Jurkat, Clone E6-1 (cell line): ENCODE results near the gene TIPARP.
"Not testable (repeated sequence)": the region's sequence is repeated elsewhere in the genome, so short reads cannot be mapped to it uniquely, and the experiment has no call there.

ENCODE experiments used
- DNase-seq: peaks from one replicate; pipeline ENCODE4 v3.0.0-alpha.2; 2011; ENCODE audit warnings: low read depth, low spot score
- H3K4me3 ChIP-seq: 2 replicates; pipeline ENCODE4 v1.5.1; 2011; ENCODE audit warnings: mild to moderate bottlenecking, low read length, control low read depth, moderate library complexity

TIPARP gene

DNA sequence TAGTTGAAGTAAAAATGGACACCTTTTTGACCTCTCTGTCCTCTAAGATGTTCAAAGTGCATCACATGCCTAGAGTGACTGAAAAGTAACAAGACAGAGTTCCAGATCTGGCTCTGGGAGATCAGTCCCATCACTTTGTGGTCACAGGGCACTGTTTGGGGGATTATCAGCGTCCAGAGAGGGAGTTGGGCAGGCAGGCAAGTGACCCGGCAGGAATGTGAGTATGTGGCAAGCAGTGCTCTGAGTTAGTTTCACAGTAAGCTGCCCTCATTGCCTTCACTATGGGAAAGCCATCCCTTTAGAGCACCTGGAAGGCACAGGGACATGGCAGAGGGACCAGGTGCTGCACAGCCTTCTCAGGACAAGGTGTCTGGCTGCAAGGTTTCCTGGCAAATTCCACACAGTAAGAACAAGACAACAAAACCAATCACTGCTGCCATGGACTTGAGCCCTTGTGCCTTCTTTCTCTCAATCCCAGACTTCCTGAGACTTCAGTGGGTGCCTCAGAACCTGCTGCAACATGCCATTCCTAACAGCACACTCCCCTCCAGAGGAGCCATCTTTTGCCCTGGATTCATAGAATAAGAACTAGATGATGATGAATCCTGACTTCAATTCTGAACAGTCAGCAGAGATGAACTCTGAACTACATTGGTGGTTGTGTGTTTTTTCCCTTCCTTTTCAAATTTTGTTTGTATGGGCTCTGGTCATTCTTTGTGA is 55.2 kb downstream of the TIPARP start:
- no peak for DNase-seq
- no peak overlapping the region for H3K4me3 ChIP-seq

DNA sequence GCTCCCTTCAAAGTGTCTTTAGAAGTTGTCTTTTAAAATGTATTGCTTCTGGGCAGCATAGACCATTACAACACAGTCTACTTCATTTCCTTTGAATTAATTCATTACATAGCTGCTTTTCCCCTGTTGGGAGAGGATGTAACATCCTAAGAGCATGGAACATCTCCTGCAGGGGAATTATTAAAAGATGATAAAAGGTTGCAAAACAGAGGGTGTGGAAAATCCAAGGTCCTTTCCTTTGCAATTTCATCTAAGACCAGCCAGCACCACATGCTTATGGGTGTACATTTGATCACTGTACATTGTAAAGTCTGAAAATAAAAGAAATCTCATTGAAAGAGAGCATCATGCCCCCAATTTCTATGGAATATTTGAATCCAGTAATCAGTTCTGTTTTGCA is 57.4 kb downstream of the TIPARP start:
- no peak for DNase-seq
- H3K4me3 ChIP-seq: no peak overlapping the region

DNA sequence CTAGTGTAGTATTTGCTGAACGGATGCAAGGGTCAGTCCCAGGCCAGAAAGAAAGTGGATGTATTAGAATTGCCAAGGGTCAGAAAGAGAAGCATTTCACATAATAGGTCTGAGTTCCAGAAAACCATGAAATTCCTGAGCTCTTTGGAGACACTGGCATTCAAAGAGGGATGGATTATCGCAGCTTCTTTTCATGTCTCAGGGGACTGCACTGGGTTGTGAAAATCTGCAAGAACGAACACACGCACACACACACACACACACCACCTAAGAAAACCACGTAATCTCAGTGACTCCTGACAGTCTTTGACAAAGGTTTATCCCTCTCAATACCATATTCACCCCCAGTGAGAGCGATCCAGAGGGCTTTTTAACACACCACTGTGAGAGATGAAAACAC is 57.9 kb downstream of the TIPARP start:
- H3K4me3 ChIP-seq: no peak overlapping the region
- DNase-seq: no peak

DNA sequence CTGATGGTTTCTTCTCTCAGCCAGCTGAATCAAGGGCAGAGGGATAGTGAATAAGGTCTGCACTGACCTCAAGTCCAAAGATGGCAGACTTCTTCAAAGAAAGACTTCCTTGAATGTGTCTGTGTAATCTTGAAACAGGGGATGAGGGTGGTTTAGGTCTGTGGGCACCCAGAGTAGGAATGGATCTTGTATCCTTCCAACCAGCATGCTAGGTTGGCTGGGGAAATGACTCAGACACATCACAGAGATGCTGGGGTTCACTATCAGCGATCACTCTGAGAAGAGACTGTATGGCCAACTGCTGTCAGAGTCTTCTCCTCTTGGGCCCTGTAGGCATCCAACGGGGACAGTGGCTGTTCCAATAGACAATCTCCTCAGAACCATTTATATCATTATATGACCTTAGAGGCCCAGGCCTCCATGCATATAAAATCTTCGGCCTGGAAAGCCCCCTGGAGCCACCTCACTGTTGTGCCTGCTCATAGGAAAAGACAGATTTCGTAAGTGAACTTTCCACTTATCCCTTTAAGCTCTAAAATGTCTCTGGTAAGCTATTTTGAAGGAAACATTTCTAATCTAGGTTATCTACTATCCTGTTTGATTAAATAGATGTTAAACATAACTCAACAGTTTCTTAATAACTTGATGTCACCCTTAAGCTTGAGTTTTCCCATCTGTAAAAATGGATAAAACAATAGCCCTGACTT is 58.5 kb downstream of the TIPARP start:
- H3K4me3 ChIP-seq: no peak overlapping the region
- DNase-seq: no peak

DNA sequence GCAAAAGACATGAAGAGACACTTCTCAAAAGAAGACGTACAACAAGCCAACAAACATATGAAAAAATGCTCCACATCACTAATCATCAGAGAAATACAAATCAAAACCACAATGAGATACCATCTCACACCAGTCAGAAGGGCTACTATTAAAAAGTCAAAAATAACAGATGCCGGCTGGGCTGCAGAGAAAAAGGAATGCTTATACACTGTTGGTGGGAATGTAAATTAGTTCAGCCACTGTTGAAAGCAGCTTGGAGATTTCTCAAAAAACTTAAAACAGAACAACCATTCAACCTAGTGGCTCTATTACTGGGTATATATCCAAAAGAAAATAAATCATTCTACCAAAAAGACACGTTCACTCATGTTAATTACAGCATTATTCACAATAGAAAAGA is 60.3 kb downstream of the TIPARP start:
- not testable (repeated sequence) for H3K4me3 ChIP-seq, DNase-seq

DNA sequence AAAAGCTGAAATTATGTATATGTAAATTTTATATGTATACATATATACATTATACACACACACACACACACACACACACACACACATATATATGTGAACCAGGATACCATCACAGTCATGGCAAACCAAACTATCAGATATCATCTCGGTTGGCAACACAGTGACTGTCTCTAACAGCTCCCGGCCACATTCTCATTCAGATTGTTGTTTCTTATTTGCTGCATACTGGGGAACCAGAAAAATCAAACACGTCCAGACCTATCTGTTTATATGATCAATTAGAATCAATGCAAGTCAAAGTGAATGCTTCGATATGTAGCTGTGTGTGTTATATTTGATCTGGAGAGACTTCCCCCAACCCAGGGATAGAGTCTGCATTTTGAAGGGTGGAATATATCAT is 61.1 kb downstream of the TIPARP start:
- DNase-seq: no peak
- no peak overlapping the region for H3K4me3 ChIP-seq

DNA sequence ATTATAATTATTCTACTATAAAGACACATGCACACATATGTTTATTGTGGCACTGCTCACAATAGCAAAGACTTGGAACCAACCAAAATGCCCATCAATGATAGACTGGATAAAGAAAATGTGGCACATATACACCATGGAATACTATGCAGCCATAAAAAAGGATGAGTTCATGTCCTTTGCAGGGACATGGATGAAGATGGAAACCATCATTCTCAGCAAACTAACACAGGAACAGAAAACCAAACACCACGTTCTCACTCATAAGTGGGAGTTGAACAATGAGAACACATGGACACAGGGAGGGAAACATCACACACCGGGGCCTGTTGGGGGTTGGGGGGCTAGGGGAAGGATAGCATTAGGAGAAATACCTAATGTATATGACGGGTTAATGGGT is 62.7 kb downstream of the TIPARP start:
- H3K4me3 ChIP-seq, DNase-seq: not testable (repeated sequence)

DNA sequence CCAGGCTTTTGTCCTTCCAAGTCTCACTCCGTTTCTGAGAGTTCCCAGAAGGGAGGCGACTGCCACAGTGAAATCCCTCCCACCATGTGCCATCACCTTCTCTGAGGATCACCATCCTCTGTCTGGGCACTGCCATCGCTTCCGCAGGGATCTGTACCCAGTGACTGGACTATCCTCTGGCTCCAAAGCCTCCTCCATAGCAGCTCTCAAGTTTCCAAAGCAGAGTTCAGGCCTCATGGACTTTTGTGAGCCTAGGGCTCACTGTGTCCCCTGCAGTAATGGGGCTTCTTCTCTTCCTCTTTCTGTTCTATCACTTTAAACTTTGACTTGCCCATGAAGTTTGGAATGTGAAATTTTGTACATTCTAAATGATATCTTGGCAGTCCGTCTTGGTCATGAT is 63.9 kb downstream of the TIPARP start:
- no peak for DNase-seq
- H3K4me3 ChIP-seq: no peak overlapping the region

DNA sequence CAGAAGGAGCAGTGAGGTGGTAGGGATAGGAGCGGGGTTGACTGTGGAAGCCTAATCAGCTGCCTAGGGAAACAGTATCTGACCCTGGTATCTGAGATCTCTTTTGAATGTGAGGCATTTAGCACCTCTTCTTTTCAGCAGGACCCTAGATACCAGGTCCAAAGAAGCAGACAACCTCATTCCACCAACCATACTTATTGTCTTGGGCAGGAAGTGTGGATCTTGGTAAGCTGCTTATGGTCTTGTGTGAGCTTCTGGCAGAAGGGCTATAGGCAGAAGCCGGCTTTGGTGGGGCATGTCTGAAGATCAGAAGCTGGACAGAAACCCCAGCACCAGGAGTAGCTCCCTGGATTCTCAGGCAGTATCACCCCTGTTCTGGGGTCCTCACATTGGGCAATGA is 65.6 kb downstream of the TIPARP start:
- no peak overlapping the region for H3K4me3 ChIP-seq
- no peak for DNase-seq

DNA sequence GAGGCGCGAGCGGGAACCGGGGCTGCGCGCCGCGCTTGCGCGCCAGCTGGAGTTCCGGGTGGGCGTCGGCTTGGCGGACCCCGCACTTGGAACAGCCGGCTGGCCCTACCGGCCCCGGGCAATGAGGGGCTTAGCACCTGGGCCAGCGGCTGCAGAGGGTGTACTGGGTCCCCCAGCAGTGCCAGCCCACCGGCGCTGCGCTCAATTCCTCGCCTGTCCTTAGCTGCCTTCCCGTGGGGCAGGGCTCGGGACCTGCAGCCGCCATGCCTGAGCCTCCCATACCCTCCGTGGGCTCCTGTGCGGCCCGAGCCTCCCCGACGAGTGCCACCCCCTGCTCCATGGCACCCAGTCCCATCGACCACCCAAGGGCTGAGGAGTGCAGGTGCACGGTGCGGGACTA is 66.2 kb downstream of the TIPARP start:
- not testable (repeated sequence) for H3K4me3 ChIP-seq, DNase-seq

DNA sequence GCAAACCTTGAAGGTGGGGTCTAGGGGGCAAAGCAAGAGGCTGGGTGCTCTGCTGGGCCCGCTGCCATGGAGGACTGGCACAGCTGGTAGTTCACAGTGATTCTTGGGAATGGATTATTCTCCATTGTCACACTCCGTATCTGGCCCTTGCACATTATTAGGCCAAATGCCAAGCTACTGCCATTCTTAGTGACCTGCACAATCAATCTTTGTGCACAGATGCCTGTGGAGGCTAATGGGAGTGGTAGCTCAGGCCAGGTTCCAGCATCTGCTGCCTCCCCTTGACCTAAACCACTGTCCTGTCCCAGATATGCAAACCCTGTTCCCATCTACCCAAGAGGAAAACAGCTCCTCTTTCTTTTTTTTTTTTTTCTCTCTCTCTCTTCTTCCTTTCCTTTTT is 67.5 kb downstream of the TIPARP start:
- no peak overlapping the region for H3K4me3 ChIP-seq
- no peak for DNase-seq

DNA sequence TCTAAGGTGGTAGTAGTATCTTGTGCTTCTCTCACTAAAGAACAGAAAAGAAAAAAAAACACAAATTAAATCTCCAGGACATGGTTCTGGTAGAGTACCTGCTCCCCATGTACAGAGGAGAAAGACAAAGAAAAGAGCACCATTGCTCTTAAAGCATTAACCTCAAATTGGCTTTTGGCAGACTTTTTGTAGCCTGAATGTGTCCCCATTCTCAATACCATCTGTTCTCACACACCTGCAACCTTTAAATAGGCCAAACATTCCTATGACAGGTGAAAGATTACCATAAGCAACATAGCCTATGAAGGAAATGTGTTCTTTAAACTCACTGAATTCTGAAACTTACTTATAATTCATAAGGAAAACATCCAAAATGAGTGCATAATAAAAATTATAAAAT is 68.0 kb downstream of the TIPARP start:
- no peak overlapping the region for H3K4me3 ChIP-seq
- no peak for DNase-seq

DNA sequence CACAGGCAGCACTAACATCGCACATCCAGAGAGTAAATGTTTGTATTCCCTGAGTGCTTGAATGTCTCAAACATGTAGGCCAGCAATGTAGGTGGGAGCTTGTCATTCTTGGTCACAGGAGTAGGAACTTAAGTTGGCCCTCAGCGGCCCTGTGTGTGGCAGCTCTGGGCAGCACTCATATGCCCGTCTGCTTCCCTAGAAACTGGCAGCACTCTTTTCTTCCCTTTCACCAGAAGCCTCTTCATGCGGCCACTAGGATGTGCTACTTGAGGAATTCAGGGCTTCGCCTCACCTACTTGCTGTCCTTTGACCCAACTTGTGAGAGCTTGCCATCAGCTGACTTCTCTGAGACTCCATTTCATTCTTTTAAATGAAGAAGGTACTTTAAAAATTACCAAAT is 69.5 kb downstream of the TIPARP start:
- no peak overlapping the region for H3K4me3 ChIP-seq
- no peak for DNase-seq

DNA sequence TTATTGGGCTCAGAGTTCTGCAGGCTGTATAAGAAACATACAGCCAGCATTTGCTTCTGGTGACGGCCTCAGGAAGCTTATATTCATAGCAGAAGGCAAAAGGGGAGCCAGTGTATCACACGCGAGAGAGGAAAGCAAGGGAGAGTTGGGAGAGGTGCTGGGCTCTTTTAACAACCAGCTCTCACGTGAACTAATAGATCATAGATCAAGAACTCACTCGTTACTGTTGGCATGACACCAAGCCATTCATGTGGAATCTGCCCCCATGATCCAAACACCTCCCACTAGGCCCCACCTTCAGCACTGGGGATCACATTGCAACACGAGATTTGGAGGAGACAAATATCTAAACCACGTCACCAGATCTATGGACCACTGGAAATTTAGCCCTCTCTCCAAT is 70.2 kb downstream of the TIPARP start:
- H3K4me3 ChIP-seq: no peak overlapping the region
- DNase-seq: no peak

DNA sequence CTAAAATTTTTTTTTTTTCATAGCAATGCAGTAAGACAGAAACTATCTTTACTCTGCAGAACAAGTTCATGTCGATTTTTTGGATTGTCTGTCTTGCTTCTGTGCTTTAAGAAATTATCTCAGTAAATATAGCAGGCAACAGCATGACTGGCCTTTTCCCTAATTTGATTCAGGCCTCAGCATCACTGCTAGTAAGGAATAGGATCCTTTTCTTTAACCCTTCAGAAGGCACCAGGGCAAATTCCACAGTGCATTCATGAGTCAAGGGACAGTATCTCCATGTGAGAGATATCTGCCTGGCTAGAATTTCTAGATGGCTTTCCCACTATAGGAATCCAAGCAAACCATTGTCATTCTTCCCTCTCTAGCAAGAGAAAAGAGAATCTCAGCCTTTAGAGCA is 71.4 kb downstream of the TIPARP start:
- DNase-seq: no peak
- H3K4me3 ChIP-seq: no peak overlapping the region

DNA sequence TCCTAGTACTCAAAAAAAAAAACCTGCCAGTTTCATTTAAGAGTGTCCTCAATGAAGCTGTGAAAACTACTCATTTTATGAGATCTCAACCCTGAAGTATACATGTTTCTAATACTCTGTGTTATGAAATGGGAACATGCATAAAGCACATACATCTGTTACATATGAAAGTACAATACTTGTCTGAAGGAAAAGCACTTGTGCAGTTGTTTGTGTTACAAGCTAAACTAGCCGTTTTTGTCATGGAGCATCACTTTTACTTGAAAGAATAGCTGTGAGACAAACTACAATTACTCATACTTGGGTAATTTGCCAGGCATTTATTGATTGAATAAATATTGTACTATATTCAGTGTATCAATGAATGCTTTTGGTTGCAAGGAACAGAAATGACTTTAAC is 72.7 kb downstream of the TIPARP start:
- DNase-seq: no peak
- H3K4me3 ChIP-seq: no peak overlapping the region

DNA sequence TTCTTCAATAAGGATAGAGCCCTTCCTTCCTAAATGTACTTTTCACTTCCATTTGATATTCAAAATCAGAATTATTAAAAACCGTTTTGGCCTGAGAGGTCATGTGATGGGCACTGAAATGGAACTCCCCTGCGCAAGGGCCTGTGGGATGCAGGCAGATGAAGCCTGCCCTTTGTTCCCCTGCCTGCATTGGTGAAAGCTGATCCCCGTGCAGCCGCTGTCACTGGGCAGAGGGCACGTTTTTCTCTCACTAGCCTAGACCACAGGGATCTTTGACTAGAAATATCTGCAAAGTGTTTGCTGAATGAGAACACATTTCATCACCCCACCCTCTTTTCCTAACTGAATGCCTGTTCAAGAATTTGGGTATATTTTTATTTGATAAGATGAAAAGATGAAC is 74.9 kb downstream of the TIPARP start:
- no peak for DNase-seq
- no peak overlapping the region for H3K4me3 ChIP-seq

DNA sequence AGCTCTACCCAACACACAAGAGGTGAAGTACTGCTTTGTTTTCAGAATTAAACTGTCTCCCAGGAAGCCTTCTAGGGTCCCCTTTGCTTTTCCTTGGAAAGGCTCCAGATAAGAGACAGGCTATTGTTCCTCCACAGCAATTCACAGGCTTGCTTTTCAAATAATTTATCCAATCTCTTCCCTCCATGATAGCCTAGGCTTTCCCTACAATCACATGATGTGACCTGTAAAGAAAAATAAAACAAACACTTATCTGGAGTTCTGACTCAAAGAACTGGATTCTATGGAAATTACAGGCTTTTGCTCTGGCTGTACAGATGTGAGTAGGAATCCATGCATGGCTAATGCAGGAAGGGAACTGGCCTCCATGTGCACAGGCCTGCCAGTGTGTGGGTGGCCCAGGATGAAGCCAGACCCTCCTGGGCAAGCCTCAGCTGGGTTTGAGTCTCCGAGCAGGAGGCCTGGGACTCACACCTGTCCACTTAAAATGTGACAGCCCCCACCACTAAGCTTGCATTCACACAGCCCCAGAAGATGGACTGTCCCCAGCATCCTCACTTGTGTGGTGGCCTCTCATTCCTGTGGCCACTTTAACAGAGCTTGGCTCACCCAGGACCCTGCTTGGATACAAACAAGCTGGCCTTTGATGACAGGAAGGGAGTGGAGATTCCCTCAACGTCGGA is 75.9 kb downstream of the TIPARP start:
- DNase-seq: no peak
- H3K4me3 ChIP-seq: no peak overlapping the region

DNA sequence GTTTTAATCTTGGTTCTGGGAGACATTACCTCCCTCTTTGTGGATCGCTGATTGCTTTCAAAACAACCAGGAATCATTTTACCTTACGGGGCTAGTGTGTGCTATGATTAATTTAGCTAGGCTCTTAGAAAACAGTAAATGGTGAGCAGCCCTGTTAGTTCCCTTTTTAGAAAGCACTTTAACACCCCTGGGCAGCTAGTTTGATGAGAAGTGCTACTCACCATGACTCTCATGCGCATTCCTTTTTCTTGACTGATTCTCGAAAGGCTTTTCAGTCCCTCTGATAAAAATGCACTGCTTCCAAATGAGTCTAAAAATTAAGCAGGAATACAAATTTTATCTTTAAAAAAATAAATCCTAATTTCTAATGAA is 76.5 kb downstream of the TIPARP start:
- DNase-seq: no peak
- H3K4me3 ChIP-seq: no peak overlapping the region

DNA sequence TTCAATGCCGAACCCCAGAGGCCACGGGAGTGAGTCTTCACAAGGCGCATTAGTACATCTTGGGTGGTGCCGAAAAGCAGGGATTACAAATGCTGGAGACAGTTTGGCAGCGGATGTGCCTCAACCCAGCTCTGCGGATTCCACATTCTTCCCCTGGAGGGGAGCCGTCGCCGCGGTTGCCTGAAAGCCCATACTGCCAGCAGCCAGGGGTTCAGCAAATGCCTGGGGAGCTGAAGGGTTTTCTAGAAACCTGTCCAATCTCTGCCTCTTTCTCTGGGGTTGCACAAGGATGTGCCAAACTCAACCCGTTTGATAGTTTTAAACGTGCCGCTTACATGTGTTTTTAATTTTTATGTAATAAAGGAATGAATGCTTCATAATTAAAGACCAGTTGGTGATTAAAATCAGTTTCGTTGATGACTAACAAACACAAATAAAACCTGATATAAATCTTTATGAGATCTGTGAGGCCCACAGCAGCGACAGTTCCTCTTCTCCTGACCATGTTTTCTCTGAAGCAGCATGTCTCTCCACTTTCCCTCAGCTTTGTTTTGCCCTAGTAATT is 77.2 kb downstream of the TIPARP start:
- no peak overlapping the region for H3K4me3 ChIP-seq
- DNase-seq: no peak
